ENCODE results near the gene GPR82.
A peak's percentile ranks its signal among the peaks of the same experiment; 100 is the strongest.
"Not testable (repeated sequence)": the region's sequence is repeated elsewhere in the genome, so short reads cannot be mapped to it uniquely, and the experiment has no call there.

GPR82 gene, protein sequence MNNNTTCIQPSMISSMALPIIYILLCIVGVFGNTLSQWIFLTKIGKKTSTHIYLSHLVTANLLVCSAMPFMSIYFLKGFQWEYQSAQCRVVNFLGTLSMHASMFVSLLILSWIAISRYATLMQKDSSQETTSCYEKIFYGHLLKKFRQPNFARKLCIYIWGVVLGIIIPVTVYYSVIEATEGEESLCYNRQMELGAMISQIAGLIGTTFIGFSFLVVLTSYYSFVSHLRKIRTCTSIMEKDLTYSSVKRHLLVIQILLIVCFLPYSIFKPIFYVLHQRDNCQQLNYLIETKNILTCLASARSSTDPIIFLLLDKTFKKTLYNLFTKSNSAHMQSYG

GRCh38 chrX:41723826-41724225, at the start of gene GPR82:
TSS of gene GPR82 (plus strand) at chrX:41724181. CDS start at chrX:41727027, 2,846 bp downstream.
- DNase-seq (no peak), ATAC-seq (peak; percentile 29)
- Mint-ChIP-seq H3K9me3 (no peaks in the 10 kb centered on the region), H3K4me1 (peaks cover 42% of the 10 kb centered on the region), H3K27ac (no peak within 1 kb of the TSS), H3K4me3 (peak within 1 kb of the TSS; percentile 31 to 49), H3K27me3 (no peaks in the 10 kb centered on the region)

GRCh38 chrX:41676361-41676760, 47.6 kb upstream of the GPR82 start:
- DNase-seq, H3K27ac Mint-ChIP-seq, H3K27me3 Mint-ChIP-seq, H3K9me3 Mint-ChIP-seq, ATAC-seq, H3K4me3 Mint-ChIP-seq: not testable (repeated sequence)
- peaks cover 41% of the 10 kb centered on the region for H3K4me1 Mint-ChIP-seq

DNA sequence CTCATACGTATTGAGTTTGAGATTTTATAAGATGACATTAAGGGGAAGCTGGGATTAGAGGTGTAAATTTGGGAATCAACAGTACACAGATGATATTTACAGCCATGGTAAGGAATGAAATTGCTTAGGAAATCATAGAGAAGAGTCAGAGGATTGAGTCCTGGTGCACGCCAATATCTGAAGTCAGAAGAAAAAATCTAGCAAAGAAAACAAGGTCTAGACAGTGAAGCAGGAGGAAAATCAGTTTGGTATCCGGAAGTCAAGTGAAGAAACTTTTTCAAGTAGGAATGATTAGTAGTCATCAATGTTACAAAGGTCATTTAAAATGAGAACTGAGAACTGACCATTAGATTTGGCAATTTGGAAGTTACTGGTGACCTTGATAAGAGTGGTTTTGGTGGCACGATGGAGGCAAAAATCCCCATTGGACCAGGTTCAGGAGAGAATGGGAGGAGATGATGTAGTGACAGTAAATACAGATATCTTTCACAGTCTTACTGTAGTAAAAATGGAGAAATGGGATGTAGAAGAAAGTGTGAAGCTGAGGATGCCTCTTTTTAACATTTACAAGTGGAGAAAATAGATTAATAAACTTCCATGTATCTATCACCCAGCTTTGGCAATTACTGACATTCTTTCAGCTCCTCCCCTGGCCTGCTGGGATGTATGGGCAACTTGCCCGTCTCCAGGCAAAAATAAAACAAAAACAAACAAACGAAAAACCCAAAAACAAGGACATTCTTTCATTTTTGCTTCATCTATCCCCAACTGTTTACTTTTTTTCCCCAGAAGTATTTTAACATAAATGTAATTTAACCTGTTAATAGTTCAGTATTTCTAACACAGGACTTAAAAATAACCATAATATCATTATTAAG, 46.6 kb upstream of the GPR82 start:
- Mint-ChIP-seq H3K27ac (no peak overlapping the region), H3K4me1 (peaks cover 30% of the 10 kb centered on the region), H3K27me3 (no peaks in the 10 kb centered on the region), H3K4me3 (no peak overlapping the region), H3K9me3 (no peaks in the 10 kb centered on the region)
- no peak for DNase-seq
- no peak for ATAC-seq

GRCh38 chrX:41684138-41684537, 39.8 kb upstream of the GPR82 start:
- Mint-ChIP-seq H3K27ac (no peak overlapping the region), H3K27me3 (no peaks in the 10 kb centered on the region), H3K4me1 (peaks cover 21% of the 10 kb centered on the region), H3K4me3 (no peak overlapping the region), H3K9me3 (no peaks in the 10 kb centered on the region)
- ATAC-seq (no peak), DNase-seq (no peak)

- no peak for DNase-seq
- no peaks in the 10 kb centered on the region for H3K27me3 Mint-ChIP-seq
- no peak overlapping the region for H3K27ac Mint-ChIP-seq
- H3K4me1 Mint-ChIP-seq: peaks cover 21% of the 10 kb centered on the region
- ATAC-seq: no peak
- no peak overlapping the region for H3K4me3 Mint-ChIP-seq
- H3K9me3 Mint-ChIP-seq: no peaks in the 10 kb centered on the region
These were observed 39.0 kb upstream of the GPR82 start for GRCh38 chrX:41684940-41685339.

DNA sequence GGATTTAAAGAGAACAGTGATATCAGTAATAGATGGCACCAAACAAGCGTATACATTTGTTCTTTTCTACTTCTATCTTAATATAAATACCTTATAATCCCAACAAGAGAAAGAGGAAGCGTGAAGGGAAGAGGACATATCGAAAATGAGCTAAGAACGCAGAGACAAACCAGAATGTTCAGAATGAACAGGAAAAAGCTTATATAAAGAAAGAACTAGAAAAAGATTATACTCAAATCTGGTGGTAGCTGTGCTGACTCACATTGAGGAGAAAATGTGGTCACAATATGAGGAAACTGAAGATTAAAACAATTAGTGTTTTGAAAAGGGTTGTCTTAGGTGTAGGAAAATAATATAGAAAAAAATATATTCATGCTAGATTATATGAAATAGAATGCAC, 37.2 kb upstream of the GPR82 start:
- H3K27ac Mint-ChIP-seq: no peak overlapping the region
- no peaks in the 10 kb centered on the region for H3K9me3 Mint-ChIP-seq
- H3K4me1 Mint-ChIP-seq: peaks cover 21% of the 10 kb centered on the region
- ATAC-seq (no peak), DNase-seq (no peak)
- H3K4me3 Mint-ChIP-seq: peak overlapping the region in 1 of 2 donors; percentile 37
- H3K27me3 Mint-ChIP-seq: no peaks in the 10 kb centered on the region

GRCh38 chrX:41688156-41688555, 35.8 kb upstream of the GPR82 start:
- Mint-ChIP-seq H3K4me1 (peaks cover 35% of the 10 kb centered on the region), H3K4me3 (peak overlapping the region; percentile 56 to 64), H3K27ac (no peak overlapping the region), H3K27me3 (no peaks in the 10 kb centered on the region), H3K9me3 (no peaks in the 10 kb centered on the region)
- ATAC-seq (no peak), DNase-seq (no peak)

GRCh38 chrX:41688835-41689234, 35.1 kb upstream of the GPR82 start, which contains the start of gene GPR34:
TSS of gene GPR34 (plus strand) at chrX:41688973. CDS start at chrX:41695634, 6,661 bp downstream.
- no peak within 1 kb of the TSS for H3K27ac Mint-ChIP-seq
- H3K4me1 Mint-ChIP-seq: peaks cover 42% of the 10 kb centered on the region
- DNase-seq (peak in 1 of 2 donors; percentile 35), ATAC-seq (peak; percentile 92)
- H3K9me3 Mint-ChIP-seq: no peaks in the 10 kb centered on the region
- H3K27me3 Mint-ChIP-seq: no peaks in the 10 kb centered on the region
- H3K4me3 Mint-ChIP-seq: peak within 1 kb of the TSS; percentile 56 to 64

GRCh38 chrX:41689711-41690110, 34.3 kb upstream of the GPR82 start:
- H3K4me1 Mint-ChIP-seq: peaks cover 47% of the 10 kb centered on the region
- no peak for DNase-seq
- H3K9me3 Mint-ChIP-seq: no peaks in the 10 kb centered on the region
- no peak for ATAC-seq
- no peaks in the 10 kb centered on the region for H3K27me3 Mint-ChIP-seq
- no peak overlapping the region for H3K4me3 Mint-ChIP-seq
- H3K27ac Mint-ChIP-seq: no peak overlapping the region

GRCh38 chrX:41692162-41692749, 31.7 kb upstream of the GPR82 start:
- no peak for DNase-seq
- no peak for ATAC-seq
- H3K4me1 Mint-ChIP-seq: peaks cover 47% of the 10 kb centered on the region
- H3K9me3 Mint-ChIP-seq: peaks cover 0 to 5% of the 10 kb centered on the region in 2 donors
- no peak overlapping the region for H3K27ac Mint-ChIP-seq
- H3K4me3 Mint-ChIP-seq: peak overlapping the region; percentile 18 to 42
- no peaks in the 10 kb centered on the region for H3K27me3 Mint-ChIP-seq

DNA sequence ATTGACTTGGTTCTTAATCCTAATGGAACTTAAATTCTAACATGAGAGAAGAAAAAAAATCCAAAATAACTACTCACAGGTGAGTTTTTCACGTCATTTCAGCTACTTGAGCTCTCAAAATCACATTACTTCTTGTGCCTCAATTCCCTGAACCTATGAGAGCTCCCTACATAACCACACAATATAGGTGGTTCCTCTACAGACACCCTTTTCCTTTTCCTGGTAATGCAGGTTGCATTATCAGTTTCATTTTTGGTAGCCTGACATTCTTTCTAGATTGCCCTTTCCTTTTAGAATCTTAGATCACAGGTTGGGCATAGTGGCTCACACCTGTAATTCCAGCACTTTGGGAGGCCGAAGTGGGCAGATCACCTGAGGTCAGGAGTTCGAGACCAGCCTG, 31.0 kb upstream of the GPR82 start:
- no peaks in the 10 kb centered on the region for H3K27me3 Mint-ChIP-seq
- ATAC-seq (no peak), DNase-seq (no peak)
- peaks cover 44% of the 10 kb centered on the region for H3K4me1 Mint-ChIP-seq
- peaks cover 0 to 5% of the 10 kb centered on the region in 2 donors for H3K9me3 Mint-ChIP-seq
- H3K27ac Mint-ChIP-seq: peak overlapping the region; percentile 72 to 78
- peak overlapping the region; percentile 42 to 63 for H3K4me3 Mint-ChIP-seq

DNA sequence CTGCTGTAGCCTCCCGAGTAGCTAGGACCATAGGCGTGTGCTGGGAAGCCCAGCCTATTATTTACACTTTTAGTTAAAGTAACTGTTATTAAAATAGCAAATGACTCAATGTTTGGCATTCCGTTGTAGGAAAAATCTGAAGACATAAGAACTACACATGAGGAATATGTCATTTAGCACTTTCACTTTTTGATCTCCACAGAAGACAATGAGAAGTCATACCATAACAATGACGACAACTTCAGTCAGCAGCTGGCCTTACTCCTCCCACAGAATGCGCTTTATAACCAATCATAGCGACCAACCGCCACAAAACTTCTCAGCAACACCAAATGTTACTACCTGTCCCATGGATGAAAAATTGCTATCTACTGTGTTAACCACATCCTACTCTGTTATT, 28.6 kb upstream of the GPR82 start:
- peaks cover 37% of the 10 kb centered on the region for H3K4me1 Mint-ChIP-seq
- DNase-seq: peak in 1 of 2 donors; percentile 26
- peaks cover 0 to 5% of the 10 kb centered on the region in 2 donors for H3K9me3 Mint-ChIP-seq
- no peaks in the 10 kb centered on the region for H3K27me3 Mint-ChIP-seq
- H3K4me3 Mint-ChIP-seq: peak overlapping the region in 1 of 2 donors; percentile 23
- peak; percentile 82 for ATAC-seq
- no peak overlapping the region for H3K27ac Mint-ChIP-seq

GRCh38 chrX:41703574-41704029, 20.4 kb upstream of the GPR82 start:
- H3K4me3 Mint-ChIP-seq: no peak overlapping the region
- H3K9me3 Mint-ChIP-seq: no peaks in the 10 kb centered on the region
- peaks cover 36% of the 10 kb centered on the region for H3K4me1 Mint-ChIP-seq
- ATAC-seq (peak; percentile 90), DNase-seq (no peak)
- no peaks in the 10 kb centered on the region for H3K27me3 Mint-ChIP-seq
- H3K27ac Mint-ChIP-seq: no peak overlapping the region

- ATAC-seq (no peak), DNase-seq (no peak)
- Mint-ChIP-seq H3K27me3 (no peaks in the 10 kb centered on the region), H3K9me3 (no peaks in the 10 kb centered on the region), H3K27ac (peak overlapping the region; percentile 34 to 35), H3K4me1 (peaks cover 47% of the 10 kb centered on the region), H3K4me3 (peak overlapping the region; percentile 28 to 44)
These were observed 18.9 kb upstream of the GPR82 start for GRCh38 chrX:41705042-41705441.

GRCh38 chrX:41705680-41706374, 18.2 kb upstream of the GPR82 start:
- no peaks in the 10 kb centered on the region for H3K27me3 Mint-ChIP-seq
- peak overlapping the region; percentile 86 to 89 for H3K27ac Mint-ChIP-seq
- no peaks in the 10 kb centered on the region for H3K9me3 Mint-ChIP-seq
- peak overlapping the region; percentile 69 to 73 for H3K4me3 Mint-ChIP-seq
- no peak for DNase-seq
- peaks cover 55% of the 10 kb centered on the region for H3K4me1 Mint-ChIP-seq
- no peak for ATAC-seq
